Measurements from ENCODE around the gene POLR3GL.
A peak's percentile ranks its signal among the peaks of the same experiment; 100 is the strongest.

The POLR3GL gene

GRCh38 chr1:145949219-145949618 is 15.3 kb upstream of the POLR3GL start:
- no peak for DNase-seq (ENCODE audit: low read depth in 2 of 2)

- DNase-seq (ENCODE audit: low read depth in 2 of 2): no peak
Measured at GRCh38 chr1:145951526-145951925, 13.0 kb upstream of the POLR3GL start.

GRCh38 chr1:145952903-145953302 is 11.6 kb upstream of the POLR3GL start:
- no peak for DNase-seq (ENCODE audit: low read depth in 2 of 2)

GRCh38 chr1:145953861-145954260 is 10.6 kb upstream of the POLR3GL start:
- DNase-seq (ENCODE audit: low read depth in 2 of 2): no peak

- no peak for DNase-seq (ENCODE audit: low read depth in 2 of 2)
Measured at GRCh38 chr1:145955436-145955835, 9.1 kb upstream of the POLR3GL start.

- DNase-seq (ENCODE audit: low read depth in 2 of 2): no peak
Measured at GRCh38 chr1:145956361-145956760, 8.1 kb upstream of the POLR3GL start.

GRCh38 chr1:145956781-145957442 is 7.6 kb upstream of the POLR3GL start:
- no peak for DNase-seq (ENCODE audit: low read depth in 2 of 2)

GRCh38 chr1:145957443-145958319 is 6.8 kb upstream of the POLR3GL start, which contains the start of gene LIX1L:
Gene LIX1L, minus strand, starts transcription at chr1:145958017. Its CDS starts 90 bp downstream, at chr1:145957927.
- peak; percentile 91 to 93 for DNase-seq (ENCODE audit: low read depth in 2 of 2)

- DNase-seq (ENCODE audit: low read depth in 2 of 2): no peak
Measured at GRCh38 chr1:145958734-145959133, 5.8 kb upstream of the POLR3GL start.

- no peak for DNase-seq (ENCODE audit: low read depth in 2 of 2)
Measured at GRCh38 chr1:145959333-145959732, 5.2 kb upstream of the POLR3GL start.

- DNase-seq (ENCODE audit: low read depth in 2 of 2): no peak
Measured at GRCh38 chr1:145959957-145960467, 4.5 kb upstream of the POLR3GL start.

- peak in 1 of 2 donors; percentile 47 for DNase-seq (ENCODE audit: low read depth in 2 of 2)
Measured at GRCh38 chr1:145960468-145961108, 3.9 kb upstream of the POLR3GL start.

- DNase-seq (ENCODE audit: low read depth in 2 of 2): no peak
Measured at GRCh38 chr1:145961109-145961424, 3.4 kb upstream of the POLR3GL start.

GRCh38 chr1:145961425-145962156 is 2.9 kb upstream of the POLR3GL start:
- peak in 1 of 2 donors; percentile 57 for DNase-seq (ENCODE audit: low read depth in 2 of 2)

GRCh38 chr1:145962157-145963102 is 2.1 kb upstream of the POLR3GL start:
- DNase-seq (ENCODE audit: low read depth in 2 of 2): no peak

GRCh38 chr1:145963265-145964019 is 1.0 kb upstream of the POLR3GL start:
- no peak for DNase-seq (ENCODE audit: low read depth in 2 of 2)

GRCh38 chr1:145965119-145965744 is 742 bp downstream of the POLR3GL start:
- DNase-seq (ENCODE audit: low read depth in 2 of 2): no peak

GRCh38 chr1:145967288-145967687 is 2.8 kb downstream of the POLR3GL start:
- no peak for DNase-seq (ENCODE audit: low read depth in 2 of 2)

GRCh38 chr1:145972580-145972979 is 8.1 kb downstream of the POLR3GL start:
- DNase-seq (ENCODE audit: low read depth in 2 of 2): no peak
